LNCaP clone FGC (cell line): ENCODE data around the gene CDK14.

Source experiments
- DNase-seq: peaks from one replicate; pipeline ENCODE4 v3.0.0-alpha.2; 2011; ENCODE audit warnings: low read depth
- H3K4me3 ChIP-seq: 2 replicates; pipeline ENCODE4 v1.5.1; 2011; ENCODE audit warnings: mild to moderate bottlenecking, low read depth, low read length, control low read depth
- TF ChIP-seq, protein P1 (sequence below): IDR thresholded peaks from 2 replicates; pipeline ENCODE4 v1.5.1; 2012; ENCODE audit warnings: mild to moderate bottlenecking; ENCODE audit not compliant: control insufficient read depth, insufficient read depth; ENCODE audit errors: extremely low read depth

The CDK14 gene

DNA sequence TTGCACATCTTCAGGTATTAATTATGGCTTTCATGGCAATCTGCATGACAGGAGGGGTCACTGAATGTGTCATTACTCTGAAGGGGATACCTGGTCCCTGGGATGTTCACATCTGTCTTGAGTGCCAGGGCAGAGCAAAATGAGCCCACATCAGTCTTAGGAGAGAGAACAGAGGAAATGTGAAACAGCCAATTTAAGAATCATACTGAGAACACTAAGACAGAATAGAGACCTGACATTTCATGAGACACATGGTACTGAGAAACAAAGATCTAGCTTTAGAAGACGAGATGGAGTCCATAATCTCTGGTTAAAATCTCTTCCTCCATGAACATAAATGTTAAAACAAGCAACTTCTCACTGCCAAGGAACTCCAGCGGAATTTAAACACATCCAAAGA is 634.0 kb downstream of the CDK14 start:
- TF ChIP-seq, protein P1, sequence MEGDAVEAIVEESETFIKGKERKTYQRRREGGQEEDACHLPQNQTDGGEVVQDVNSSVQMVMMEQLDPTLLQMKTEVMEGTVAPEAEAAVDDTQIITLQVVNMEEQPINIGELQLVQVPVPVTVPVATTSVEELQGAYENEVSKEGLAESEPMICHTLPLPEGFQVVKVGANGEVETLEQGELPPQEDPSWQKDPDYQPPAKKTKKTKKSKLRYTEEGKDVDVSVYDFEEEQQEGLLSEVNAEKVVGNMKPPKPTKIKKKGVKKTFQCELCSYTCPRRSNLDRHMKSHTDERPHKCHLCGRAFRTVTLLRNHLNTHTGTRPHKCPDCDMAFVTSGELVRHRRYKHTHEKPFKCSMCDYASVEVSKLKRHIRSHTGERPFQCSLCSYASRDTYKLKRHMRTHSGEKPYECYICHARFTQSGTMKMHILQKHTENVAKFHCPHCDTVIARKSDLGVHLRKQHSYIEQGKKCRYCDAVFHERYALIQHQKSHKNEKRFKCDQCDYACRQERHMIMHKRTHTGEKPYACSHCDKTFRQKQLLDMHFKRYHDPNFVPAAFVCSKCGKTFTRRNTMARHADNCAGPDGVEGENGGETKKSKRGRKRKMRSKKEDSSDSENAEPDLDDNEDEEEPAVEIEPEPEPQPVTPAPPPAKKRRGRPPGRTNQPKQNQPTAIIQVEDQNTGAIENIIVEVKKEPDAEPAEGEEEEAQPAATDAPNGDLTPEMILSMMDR = no peak
- no peak for DNase-seq
- H3K4me3 ChIP-seq = no peak overlapping the region

DNA sequence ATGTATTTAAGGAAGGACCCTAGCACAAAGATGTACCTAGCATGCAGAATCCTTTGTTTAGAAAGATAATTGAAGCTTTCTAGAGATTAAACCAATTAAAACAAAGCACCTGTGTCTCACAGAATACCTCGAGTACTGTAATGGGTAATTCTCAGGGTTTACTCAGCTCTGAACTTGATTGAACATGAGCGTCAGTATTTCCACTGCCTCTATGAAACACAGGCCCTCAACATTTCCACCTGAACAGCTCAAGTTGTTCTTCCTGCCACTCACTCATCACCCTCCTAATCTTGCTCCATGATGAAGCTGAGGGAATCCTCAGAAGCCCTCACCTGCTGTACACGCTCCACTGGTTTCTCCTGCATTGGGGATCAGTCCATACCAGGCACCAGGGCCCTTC is 634.4 kb downstream of the CDK14 start:
- no peak overlapping the region for H3K4me3 ChIP-seq
- TF ChIP-seq, protein P1 = no peak
- DNase-seq = no peak

DNA sequence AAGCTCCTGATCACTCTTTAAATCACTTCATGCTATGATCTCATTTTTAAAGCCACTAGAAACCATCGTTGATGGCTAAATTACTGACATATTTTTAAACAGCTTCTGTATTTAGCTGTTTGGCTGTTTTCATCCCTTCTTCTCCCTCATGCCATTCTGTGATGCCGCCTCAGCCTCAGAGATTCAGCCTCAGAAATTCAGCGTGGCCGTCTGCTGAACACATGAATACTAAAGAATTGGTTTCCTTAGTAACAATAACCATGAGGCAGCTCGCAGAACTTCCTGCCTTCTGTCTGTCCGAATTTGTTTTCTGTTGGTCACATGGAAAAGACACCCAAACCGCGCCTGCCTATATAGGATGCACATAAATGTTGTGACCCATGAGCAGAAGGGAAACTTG is 637.1 kb downstream of the CDK14 start:
- DNase-seq = no peak
- no peak overlapping the region for H3K4me3 ChIP-seq
- TF ChIP-seq, protein P1 = no peak

DNA sequence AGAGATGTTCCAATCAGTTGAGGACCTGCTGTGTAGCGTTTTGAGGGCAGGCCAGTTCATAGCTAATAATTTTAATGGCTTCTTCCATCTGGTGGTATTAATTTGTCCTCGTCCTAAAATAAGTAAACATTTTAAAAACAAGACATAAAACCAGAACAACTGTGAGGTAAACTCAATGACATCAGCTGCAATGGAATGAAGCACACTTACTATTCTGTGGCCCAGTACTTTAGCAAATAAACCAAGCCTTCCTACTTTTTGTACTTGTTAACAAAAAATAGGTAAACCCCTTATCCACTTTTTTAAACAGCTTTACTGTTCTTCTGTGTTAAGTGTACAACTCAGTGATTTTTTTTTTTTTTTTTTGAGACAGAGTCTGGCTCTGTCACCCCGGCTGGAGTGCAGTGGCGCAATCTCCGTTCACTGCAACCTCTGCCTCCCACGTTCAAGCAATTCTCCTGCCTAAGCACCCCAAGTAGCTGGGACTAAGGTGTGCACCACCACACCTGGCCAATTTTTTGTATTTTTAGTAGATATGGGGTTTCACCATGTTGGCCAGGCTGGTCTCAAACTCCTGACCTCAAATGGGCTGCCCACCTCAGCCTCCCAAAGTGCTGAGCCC is 639.2 kb downstream of the CDK14 start:
- no peak overlapping the region for H3K4me3 ChIP-seq
- no peak for DNase-seq
- TF ChIP-seq, protein P1 = no peak

DNA sequence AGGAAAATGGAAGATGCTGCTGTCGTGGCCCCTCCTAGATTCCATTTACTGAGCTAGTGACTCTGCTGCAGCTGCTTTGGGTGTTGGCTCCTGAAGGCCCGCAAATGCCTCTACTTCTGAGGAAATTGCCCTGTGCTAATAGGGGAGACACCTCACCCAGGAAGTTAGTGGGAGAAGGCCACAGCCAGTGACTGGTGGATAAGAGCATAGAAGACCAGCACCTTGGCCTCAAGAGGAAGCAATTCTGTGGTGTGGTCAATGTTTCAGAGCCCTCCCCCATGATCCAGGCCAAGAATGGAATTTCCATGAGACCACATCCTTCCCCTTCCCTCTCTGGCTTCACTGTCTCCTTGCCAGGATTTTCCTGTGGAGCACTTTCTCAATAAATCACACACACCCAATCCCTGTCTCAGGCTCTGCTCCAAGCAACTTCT is 643.1 kb downstream of the CDK14 start:
- TF ChIP-seq, protein P1 = no peak

DNA sequence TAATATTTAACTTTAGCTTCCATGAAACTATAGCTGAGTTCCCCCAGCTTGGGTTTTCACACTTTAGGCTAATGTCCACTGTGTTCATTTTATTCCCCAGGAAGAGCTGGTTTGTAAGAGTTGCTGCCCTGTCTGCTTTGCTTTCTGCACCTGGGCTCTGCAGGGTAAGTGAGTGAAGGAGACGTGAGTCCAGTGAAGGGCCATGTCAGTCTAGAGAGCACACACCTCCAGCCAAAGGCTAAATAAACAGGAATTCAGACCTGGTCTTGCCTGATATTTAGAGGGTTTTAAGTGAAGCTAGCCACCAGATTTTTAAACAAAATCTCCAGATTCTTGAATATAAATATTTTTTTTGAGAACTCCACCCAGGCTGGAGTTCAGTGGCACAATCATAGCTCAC is 643.7 kb downstream of the CDK14 start:
- DNase-seq = no peak
- H3K4me3 ChIP-seq = no peak overlapping the region
- TF ChIP-seq, protein P1 = no peak

More for the DNA sequence above, 643.1 kb downstream of the CDK14 start:
- H3K4me3 ChIP-seq = no peak overlapping the region
- DNase-seq = no peak

DNA sequence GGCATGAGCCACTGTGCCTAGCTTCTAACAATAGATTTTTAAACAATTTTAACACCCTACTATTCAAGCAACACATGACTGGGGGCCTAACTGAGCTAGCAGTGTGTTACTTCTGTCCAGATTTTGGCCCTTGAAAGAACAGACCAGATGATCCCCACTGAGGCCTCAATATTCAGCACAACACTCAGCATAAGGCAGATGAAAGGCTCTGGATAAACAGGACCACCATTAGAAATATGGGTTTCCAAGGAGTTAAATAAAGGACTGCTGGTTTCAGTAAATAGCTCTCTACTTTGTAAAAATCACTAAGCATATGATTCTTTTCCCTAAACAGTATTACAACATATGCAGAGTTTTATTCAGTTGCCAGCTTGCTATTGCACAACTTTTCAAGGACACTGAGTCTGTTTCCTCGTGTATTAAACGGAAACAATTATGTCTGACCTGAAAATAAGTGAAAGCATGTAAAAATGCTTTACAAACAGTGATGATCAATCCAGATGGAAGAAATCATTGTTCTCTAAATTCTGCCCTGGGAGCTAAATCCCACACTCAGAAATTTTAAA is 644.3 kb downstream of the CDK14 start:
- TF ChIP-seq, protein P1 = no peak
- H3K4me3 ChIP-seq = no peak overlapping the region
- DNase-seq = no peak
